ENCODE measurements around the gene NEU1. TPM values are rescaled to one million over a fixed set of nuclear protein-coding genes. Genes with fewer than 3 reads are reported as not detected.

The NEU1 gene
- total and polyA plus RNA-seq, 9 donors, result 23.7 to 61.1 (median 28.2) TPM

DNA sequence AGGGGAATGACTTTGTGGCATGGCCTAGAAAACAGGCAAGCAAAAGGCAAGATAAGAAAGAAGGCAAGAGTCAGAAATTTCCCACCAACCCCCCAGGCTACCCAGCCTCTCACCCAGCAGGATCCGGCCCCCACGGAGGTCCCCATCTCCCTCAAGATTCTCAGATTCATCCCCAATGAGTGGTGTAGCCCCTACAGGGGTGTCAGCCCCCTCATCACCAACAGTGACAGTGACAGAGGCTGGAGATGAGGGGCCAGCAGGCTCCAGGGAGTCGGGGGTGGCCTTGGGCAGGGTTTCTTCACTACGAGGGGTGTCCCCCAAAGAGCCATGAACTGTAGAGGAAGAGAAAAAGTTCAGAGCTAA lies 33.9 kb upstream of the NEU1 start:
- Histone ChIP-seq H3K36me3 (no peaks in the 10 kb centered on the region), H3K4me3 (peak overlapping the region; percentile 77), H3K27me3 (no peaks in the 10 kb centered on the region), H3K4me1 (ENCODE audit: insufficient read depth) (peaks cover 7% of the 10 kb centered on the region), H3K27ac (peak overlapping the region; percentile 53 to 70), H3K9me3 (no peaks in the 10 kb centered on the region)
- no peak for DNase-seq
- intact Hi-C loops (cut with DNase I), result no loop called here
- WGBS, 3 donors, result 30 to 43% (median 38%) methylated on average over 4 of the region's 4 CpGs
- TF ChIP-seq EP300 (IDR thresholded peaks at IDR 0.05) (no peak), POLR2A (IDR thresholded peaks at IDR 0.05) (no peak)
- TF ChIP-seq, protein P1, sequence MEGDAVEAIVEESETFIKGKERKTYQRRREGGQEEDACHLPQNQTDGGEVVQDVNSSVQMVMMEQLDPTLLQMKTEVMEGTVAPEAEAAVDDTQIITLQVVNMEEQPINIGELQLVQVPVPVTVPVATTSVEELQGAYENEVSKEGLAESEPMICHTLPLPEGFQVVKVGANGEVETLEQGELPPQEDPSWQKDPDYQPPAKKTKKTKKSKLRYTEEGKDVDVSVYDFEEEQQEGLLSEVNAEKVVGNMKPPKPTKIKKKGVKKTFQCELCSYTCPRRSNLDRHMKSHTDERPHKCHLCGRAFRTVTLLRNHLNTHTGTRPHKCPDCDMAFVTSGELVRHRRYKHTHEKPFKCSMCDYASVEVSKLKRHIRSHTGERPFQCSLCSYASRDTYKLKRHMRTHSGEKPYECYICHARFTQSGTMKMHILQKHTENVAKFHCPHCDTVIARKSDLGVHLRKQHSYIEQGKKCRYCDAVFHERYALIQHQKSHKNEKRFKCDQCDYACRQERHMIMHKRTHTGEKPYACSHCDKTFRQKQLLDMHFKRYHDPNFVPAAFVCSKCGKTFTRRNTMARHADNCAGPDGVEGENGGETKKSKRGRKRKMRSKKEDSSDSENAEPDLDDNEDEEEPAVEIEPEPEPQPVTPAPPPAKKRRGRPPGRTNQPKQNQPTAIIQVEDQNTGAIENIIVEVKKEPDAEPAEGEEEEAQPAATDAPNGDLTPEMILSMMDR (IDR thresholded peaks at IDR 0.05), result no peak

DNA sequence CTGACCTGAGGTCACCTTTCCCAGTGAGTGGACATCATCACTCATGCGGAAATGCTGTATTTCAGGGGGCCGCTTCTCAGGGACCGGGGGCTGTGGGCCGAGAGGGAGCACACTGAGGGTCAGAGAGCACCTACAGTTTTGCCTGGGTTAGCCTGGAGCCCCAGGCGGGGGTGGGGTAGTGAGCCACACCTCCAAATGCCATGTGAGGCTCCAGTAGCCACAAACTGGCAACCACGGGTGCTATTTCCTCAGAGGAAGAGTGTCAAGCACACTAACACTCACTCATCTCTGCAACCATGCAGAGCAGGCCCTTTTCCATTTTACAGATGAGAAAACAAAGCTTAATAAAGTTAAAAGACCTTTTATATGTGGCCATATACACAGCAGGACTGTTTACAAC lies 30.2 kb upstream of the NEU1 start:
- intact Hi-C loops (cut with DNase I), result no loop called here
- H3K27me3 ChIP-seq, result no peaks in the 10 kb centered on the region
- no peak overlapping the region for H3K27ac ChIP-seq
- no peaks in the 10 kb centered on the region for H3K4me1 ChIP-seq (ENCODE audit: insufficient read depth)
- no peak for DNase-seq
- 76 to 83% (median 82%) methylated on average over 6 of the region's 6 CpGs for WGBS, 3 donors
- H3K9me3 ChIP-seq, result no peaks in the 10 kb centered on the region
- H3K36me3 ChIP-seq, result no peaks in the 10 kb centered on the region
- H3K4me3 ChIP-seq, result no peak overlapping the region
- TF ChIP-seq EP300 (IDR thresholded peaks at IDR 0.05) (no peak), POLR2A (IDR thresholded peaks at IDR 0.05) (no peak)
- TF ChIP-seq, protein P1 (IDR thresholded peaks at IDR 0.05), result no peak

DNA sequence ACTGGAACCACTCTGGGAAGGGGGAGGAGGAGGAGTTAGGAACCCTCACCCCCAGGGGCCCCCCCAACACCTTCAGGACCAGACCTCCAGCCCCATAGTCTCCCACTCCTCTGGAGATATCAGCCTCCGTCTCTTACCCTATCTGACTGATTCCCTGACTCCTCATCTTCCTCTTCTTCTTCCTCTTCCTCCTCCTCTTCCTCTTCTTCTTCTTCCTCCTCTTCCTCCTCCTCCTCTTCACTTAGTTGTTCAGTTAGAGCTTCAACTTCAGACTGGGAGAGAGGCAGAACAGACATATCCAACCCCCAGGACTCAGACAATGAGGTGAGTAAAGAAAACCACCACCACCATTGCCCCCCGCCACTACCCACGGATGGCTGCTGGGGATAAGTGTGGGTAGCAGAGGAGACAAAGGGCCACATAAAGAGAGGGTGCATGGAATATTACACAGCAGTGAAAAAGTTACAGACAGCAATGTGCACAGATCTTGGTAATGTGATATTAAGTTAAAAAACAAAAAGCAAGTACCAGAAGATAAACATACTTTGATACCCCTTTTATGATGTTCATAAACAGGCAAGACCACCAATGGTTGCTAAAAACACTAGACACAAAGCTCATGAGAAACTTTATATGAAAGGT lies 26.8 kb upstream of the NEU1 start:
- no peak overlapping the region for H3K27ac ChIP-seq
- 90 to 95% (median 93%) methylated on average over 3 of the region's 3 CpGs for WGBS, 3 donors
- H3K4me3 ChIP-seq, result no peak overlapping the region
- no peak for DNase-seq
- intact Hi-C loops (cut with DNase I), result no loop called here
- no peaks in the 10 kb centered on the region for H3K4me1 ChIP-seq (ENCODE audit: insufficient read depth)
- H3K9me3 ChIP-seq, result no peaks in the 10 kb centered on the region
- H3K36me3 ChIP-seq, result no peaks in the 10 kb centered on the region
- TF ChIP-seq EP300 (IDR thresholded peaks at IDR 0.05) (no peak), POLR2A (IDR thresholded peaks at IDR 0.05) (no peak)
- TF ChIP-seq, protein P1 (IDR thresholded peaks at IDR 0.05), result no peak
- H3K27me3 ChIP-seq, result no peaks in the 10 kb centered on the region

DNA sequence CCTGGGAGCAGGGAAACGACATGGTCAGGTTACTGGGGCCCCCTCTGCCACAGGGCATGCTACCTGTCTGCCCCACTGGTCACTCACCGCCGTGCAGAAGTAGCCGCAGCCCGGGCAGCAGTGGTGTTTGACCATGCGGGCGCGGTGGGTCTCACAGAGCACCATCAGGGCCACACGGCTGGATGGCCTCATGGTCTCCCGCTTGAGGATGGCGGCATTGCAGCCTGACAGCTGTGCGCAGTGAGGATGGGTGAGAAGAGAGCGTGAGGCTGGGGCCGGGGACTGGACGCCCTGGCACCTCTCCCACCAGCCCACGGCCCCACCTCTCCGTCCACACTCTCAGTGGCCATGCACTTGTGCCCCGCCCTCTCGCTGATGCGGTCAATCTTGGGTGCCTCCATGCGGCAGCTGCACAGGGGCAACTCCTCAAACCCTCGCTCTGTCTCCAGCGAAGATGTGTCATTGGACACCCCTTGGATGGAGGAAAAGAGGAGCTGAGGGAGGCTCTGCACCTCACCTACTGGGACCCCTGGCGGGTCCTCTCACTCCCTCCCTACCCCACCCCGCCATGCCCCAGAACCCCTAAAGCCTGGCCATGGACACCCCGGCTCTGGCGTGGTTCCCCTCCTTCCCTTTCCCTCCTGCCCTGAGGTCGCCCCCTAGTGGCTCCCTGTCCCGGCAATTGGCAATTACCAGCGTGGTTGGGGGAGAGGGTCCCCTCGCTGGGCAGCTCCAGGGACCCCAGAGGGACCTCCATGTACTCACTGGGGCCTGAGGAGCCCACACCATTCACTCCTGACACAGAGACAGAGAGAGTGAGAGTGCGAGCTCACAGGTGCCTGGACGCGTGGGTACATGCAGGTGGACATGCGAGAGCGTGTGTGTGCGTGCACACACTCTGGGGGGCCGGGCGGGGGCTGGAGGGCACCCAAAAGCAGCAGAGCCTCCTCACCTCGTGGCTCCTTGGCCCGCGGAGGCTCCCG lies 25.9 kb upstream of the NEU1 start:
- 76 to 82% (median 79%) methylated on average over 43 of the region's 43 CpGs for WGBS, 3 donors
- Histone ChIP-seq H3K36me3 (no peaks in the 10 kb centered on the region), H3K4me1 (ENCODE audit: insufficient read depth) (no peaks in the 10 kb centered on the region), H3K27ac (no peak overlapping the region), H3K4me3 (no peak overlapping the region), H3K27me3 (no peaks in the 10 kb centered on the region), H3K9me3 (no peaks in the 10 kb centered on the region)
- TF ChIP-seq, protein P1 (IDR thresholded peaks at IDR 0.05), result peak in 1 of 3 donors; percentile 41
- TF ChIP-seq POLR2A (IDR thresholded peaks at IDR 0.05), result no peak
- intact Hi-C loops (cut with DNase I), result no loop called here
- peak in 1 of 5 donors; percentile 58 for DNase-seq

Data from ovary (tissue), 9 donors.